Transverse colon (tissue), 4 donors: ENCODE measurements around the gene TSPAN3. TPM values are rescaled to one million over a fixed set of nuclear protein-coding genes. Genes with fewer than 3 reads are reported as not detected.

Experiments
- DNase-seq: peaks from one replicate; pipeline ENCODE4 v3.0.0-alpha.2; 2019
- H3K27ac ChIP-seq, 4 donors: fragments of 200-600 bp; sonication (generic); 2 replicates each; pipeline ENCODE4 v1.5.1; 2016 to 2018; ENCODE audit warnings: inconsistent platforms in 4 of 4
- H3K27me3 ChIP-seq: fragments of 200-600 bp; sonication (generic); 2 replicates; pipeline ENCODE4 v1.5.1; 2017; ENCODE audit warnings: inconsistent platforms
- H3K36me3 ChIP-seq, 4 donors: fragments of 200-600 bp; sonication (generic); 2 replicates each; pipeline ENCODE4 v1.5.1; 2017 to 2019; ENCODE audit warnings: inconsistent platforms in 4 of 4
- H3K4me1 ChIP-seq, 4 donors: fragments of 200-600 bp; sonication (generic); 2 replicates each; pipeline ENCODE4 v1.5.1; 2017 to 2020; ENCODE audit warnings: inconsistent platforms in 4 of 4
- H3K4me3 ChIP-seq, 4 donors: fragments of 200-600 bp; sonication (generic); 1 replicate in 1 of 4; 2 replicates in 3 of 4; pipeline versions ENCODE4 v1.5.1 to v1.6.1; 2017 to 2019; ENCODE audit warnings: inconsistent platforms in 4 of 4
- H3K9me3 ChIP-seq, 2 donors: fragments of 200-600 bp; sonication (generic); 2 replicates each; pipeline ENCODE4 v1.5.1; 2017 to 2019; ENCODE audit warnings: inconsistent platforms in 2 of 2
- EP300 ChIP-seq: sonication (generic); formaldehyde crosslinking; IDR thresholded peaks from one replicate; pipeline ENCODE4 v1.6.1; 2017; ENCODE audit warnings: antibody characterized with exemption, low read depth
- POLR2A ChIP-seq: fragments of 450-650 bp; IDR thresholded peaks from one replicate; pipeline ENCODE4 v1.6.1; 2016; ENCODE audit warnings: antibody characterized with exemption, mild to moderate bottlenecking, moderate library complexity
- POLR2AphosphoS5 ChIP-seq, 3 donors: sonication (generic); formaldehyde crosslinking; IDR thresholded peaks; one replicate each; pipeline ENCODE4 v1.6.1; 2016; ENCODE audit warnings: antibody characterized with exemption in 3 of 3
- WGBS, 2 donors: methylation state at CpG; one replicate each; pipeline ENCODE4 v1.1.5; 2018; ENCODE audit warnings: low coverage in 1 of 2; 5-methylcytosine and 5-hydroxymethylcytosine counted together
- in situ Hi-C, 4 donors: fragments of 200-750 bp; cut with MboI; loops; one replicate each; pipeline versions ENCODE4 v1.15.0 to v1.15.1; 2017; ENCODE audit warnings: low sequenced_read_pairs in 3 of 4, low pct_ligation_motif_present in 1 of 4, low pct_unique_long_range_greater_than_20kb in 1 of 4
- intact Hi-C: fragments of 100-400 bp; cut with DNase I; formaldehyde crosslinking; loops from one replicate; pipeline ENCODE4 v1.15.1; 2023; ENCODE audit warnings: low total_unique reads
- total RNA-seq, 4 donors: library from RNA; depleted of rRNA; stranded (reverse); fragments of >200 nt; gene quantifications; one replicate each; pipeline ENCODE4 v1.1.0, GENCODE V29; 2016
- TF ChIP-seq, protein P1 (sequence below), 5 experiments: fragments of 200-600 bp in 3 of 5; fragments of 450-650 bp in 2 of 5; sonication (generic) in 3 of 5; IDR thresholded peaks; 1 replicate in 2 of 5; 2 replicates in 3 of 5; pipeline ENCODE4 v1.5.1; 2016 to 2017; ENCODE audit warnings: antibody characterized with exemption in 5 of 5, inconsistent platforms in 3 of 5, mild to moderate bottlenecking in 2 of 5, moderate library complexity in 1 of 5

The TSPAN3 gene
- total RNA-seq, 4 donors from 2014 or later: 365 to 1,069 (median 676) TPM

DNA sequence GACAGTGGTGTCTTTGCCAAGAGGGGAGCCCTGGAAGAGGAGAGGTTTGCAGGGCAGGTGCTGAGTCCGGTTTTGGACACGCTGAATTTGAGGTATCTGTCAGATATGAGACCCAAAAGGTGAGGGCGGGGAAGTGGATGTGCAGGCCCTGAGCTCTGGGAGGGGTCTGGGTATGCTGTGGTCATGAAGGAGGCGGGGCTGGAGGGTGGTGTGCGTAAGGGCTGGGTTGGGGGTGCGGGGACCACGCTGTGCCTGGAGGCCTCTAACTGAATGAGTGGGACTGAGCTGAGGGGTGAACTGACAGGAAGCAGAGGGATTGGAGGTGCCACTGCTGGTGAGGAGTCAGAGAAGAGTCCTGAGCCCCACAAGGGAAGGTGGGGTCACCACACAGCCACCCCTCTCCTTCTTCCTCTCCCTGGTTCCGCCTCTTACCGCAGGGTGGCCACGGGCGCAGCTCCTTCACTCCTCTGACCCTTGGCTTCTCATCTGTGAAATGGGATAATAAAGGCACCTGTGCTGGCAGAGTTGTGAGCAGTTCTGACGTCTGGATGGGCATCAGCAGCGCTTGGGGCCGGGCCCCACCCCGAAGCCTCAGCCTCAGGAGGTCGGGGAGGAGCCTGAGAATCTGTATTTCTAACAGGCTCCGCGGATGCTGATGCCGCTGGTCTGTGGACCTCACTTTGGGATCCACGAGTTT lies 47.2 kb downstream of the TSPAN3 start:
- in situ Hi-C loops (no loop called here), intact Hi-C loops (loop anchor here (2.0 kb wide), 1 partner anchor 519 kb away; no protein-coding TSS in a partner anchor)
- Histone ChIP-seq H3K36me3 (no peaks in the 10 kb centered on the region), H3K4me1 (peaks cover 0 to 10% (median 9%) of the 10 kb centered on the region in 4 donors), H3K27ac (no peak overlapping the region), H3K9me3 (no peaks in the 10 kb centered on the region), H3K4me3 (no peak overlapping the region), H3K27me3 (peaks cover 5% of the 10 kb centered on the region)
- WGBS, 2 donors: 53 to 90% methylated on average over 3 to 20 of the region's 20 CpGs
- TF ChIP-seq, protein P1, sequence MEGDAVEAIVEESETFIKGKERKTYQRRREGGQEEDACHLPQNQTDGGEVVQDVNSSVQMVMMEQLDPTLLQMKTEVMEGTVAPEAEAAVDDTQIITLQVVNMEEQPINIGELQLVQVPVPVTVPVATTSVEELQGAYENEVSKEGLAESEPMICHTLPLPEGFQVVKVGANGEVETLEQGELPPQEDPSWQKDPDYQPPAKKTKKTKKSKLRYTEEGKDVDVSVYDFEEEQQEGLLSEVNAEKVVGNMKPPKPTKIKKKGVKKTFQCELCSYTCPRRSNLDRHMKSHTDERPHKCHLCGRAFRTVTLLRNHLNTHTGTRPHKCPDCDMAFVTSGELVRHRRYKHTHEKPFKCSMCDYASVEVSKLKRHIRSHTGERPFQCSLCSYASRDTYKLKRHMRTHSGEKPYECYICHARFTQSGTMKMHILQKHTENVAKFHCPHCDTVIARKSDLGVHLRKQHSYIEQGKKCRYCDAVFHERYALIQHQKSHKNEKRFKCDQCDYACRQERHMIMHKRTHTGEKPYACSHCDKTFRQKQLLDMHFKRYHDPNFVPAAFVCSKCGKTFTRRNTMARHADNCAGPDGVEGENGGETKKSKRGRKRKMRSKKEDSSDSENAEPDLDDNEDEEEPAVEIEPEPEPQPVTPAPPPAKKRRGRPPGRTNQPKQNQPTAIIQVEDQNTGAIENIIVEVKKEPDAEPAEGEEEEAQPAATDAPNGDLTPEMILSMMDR (IDR thresholded peaks at IDR 0.05): no peak
- TF ChIP-seq POLR2AphosphoS5 (IDR thresholded peaks at IDR 0.05): no peak
- TF ChIP-seq POLR2A: no peak
- no peak for TF ChIP-seq EP300
- DNase-seq: no peak

DNA sequence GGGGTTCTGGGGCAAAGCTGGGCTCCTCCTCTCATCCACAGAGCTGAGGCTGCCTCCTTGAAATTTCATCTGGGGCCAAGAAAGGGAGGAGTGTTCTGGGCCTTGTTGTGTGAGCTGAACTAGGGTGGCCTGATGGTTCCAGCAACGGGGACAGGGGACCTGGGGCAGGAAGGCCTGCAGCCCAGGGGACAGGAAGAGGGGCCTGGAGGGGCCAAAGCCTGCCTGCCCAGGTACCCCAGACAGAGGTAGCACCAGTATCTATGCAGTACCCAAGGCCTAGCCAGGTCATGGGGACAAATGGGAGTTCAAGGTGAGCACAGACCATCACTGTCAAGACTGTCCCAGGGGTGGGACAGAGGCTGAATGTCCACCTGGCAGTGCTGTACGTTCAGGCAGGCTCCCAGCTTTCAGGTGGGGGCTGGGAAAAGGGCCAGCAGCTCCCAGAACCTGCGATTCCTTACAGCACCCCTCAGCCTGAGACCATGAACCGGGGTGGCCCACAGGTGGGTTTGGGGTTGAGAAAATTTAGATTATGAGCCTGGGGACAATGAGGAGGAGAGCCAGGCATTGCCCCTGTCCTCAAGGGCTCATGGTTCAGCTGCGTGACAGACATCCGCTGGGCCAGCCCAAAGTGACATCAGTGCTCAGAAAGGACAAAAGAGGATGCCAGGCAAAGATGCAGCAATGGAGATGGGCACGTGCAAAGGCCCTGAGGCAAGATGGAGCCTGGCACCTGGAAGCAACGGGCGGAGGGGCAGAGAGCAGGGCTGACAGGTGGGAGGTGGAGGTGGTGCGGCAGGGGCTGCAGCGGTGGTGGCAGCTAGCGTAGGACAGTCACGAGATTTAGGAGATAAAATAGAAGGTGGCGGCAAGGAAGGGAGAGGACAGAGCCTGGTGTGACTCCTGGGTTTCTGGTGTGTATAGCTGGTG lies 48.0 kb downstream of the TSPAN3 start:
- DNase-seq: no peak
- Histone ChIP-seq H3K4me3 (no peak overlapping the region), H3K4me1 (peaks cover 0 to 2% (median under 1%) of the 10 kb centered on the region in 4 donors), H3K36me3 (no peaks in the 10 kb centered on the region), H3K9me3 (no peaks in the 10 kb centered on the region), H3K27ac (no peak overlapping the region), H3K27me3 (no peaks in the 10 kb centered on the region)
- TF ChIP-seq POLR2A (no peak), EP300 (no peak), POLR2AphosphoS5 (IDR thresholded peaks at IDR 0.05) (no peak)
- TF ChIP-seq, protein P1 (IDR thresholded peaks at IDR 0.05): no peak
- WGBS, 2 donors: 91 to 93% methylated on average over 8 to 14 of the region's 14 CpGs
- in situ Hi-C loops (no loop called here), intact Hi-C loops (no loop called here)

- H3K9me3 ChIP-seq: no peaks in the 10 kb centered on the region
- 61 to 75% methylated on average over 2 to 7 of the region's 7 CpGs for WGBS, 2 donors
- TF ChIP-seq, protein P1 (IDR thresholded peaks at IDR 0.05): no peak
- no peak for TF ChIP-seq POLR2AphosphoS5 (IDR thresholded peaks at IDR 0.05)
- TF ChIP-seq EP300: no peak
- no peak for TF ChIP-seq POLR2A
- in situ Hi-C loops (no loop called here), intact Hi-C loops (no loop called here)
- peaks cover 0 to 2% (median 0%) of the 10 kb centered on the region in 4 donors for H3K4me1 ChIP-seq
- DNase-seq: no peak
- H3K27me3 ChIP-seq: no peaks in the 10 kb centered on the region
- no peak overlapping the region for H3K4me3 ChIP-seq
- H3K36me3 ChIP-seq: no peaks in the 10 kb centered on the region
- H3K27ac ChIP-seq: no peak overlapping the region
These were observed 49.0 kb downstream of the TSPAN3 start for GRCh38 chr15:77021803-77022381.

- intact Hi-C loops: no loop called here
- in situ Hi-C loops: no loop called here
- no peak overlapping the region for H3K27ac ChIP-seq
These were observed 49.8 kb downstream of the TSPAN3 start for GRCh38 chr15:77021088-77021481.

More at GRCh38 chr15:77021088-77021481, 49.8 kb downstream of the TSPAN3 start:
- no peak for DNase-seq
- Histone ChIP-seq H3K4me3 (no peak overlapping the region), H3K36me3 (no peaks in the 10 kb centered on the region), H3K4me1 (peaks cover 0 to 2% (median 0%) of the 10 kb centered on the region in 4 donors), H3K9me3 (no peaks in the 10 kb centered on the region), H3K27me3 (no peaks in the 10 kb centered on the region)
- TF ChIP-seq, protein P1 (IDR thresholded peaks at IDR 0.05): no peak
- TF ChIP-seq POLR2A: no peak
- no peak for TF ChIP-seq POLR2AphosphoS5 (IDR thresholded peaks at IDR 0.05)
- TF ChIP-seq EP300: no peak
- 83% methylated on average over 9 of the region's 9 CpGs; no CpG with 5 or more reads in 1 of the 2 donors for WGBS, 2 donors
